ENCODE measurements around the gene GNAS. TPM values are rescaled to one million over a fixed set of nuclear protein-coding genes. Genes with fewer than 3 reads are reported as not detected.

Gene GNAS
- 552 and 577 TPM in 2 replicates for total RNA-seq

GRCh38 chr20:58852543-58853271 is at the start of gene GNAS:
GNAS (plus strand) TSS chr20:58852716.

GRCh38 chr20:58850693-58851174 is 1.8 kb upstream of the GNAS start, which contains the start of gene GNAS-AS1:
GNAS-AS1 (minus strand) TSS chr20:58850902.

Other genes starting within 250 kb of the GNAS start
- 14.4 and 15.4 TPM in 2 replicates for gene STX16, start 201.4 kb upstream of the GNAS start, total RNA-seq
- gene NPEPL1, start 159.9 kb upstream of the GNAS start, total RNA-seq, result 16.8 and 18.6 TPM in 2 replicates
- gene GNAS-AS1, start 1.8 kb upstream of the GNAS start, total RNA-seq, result not detected in 2 replicates
- 49.3 and 52.3 TPM in 2 replicates for gene NELFCD, start 128.5 kb downstream of the GNAS start, total RNA-seq
- 180 and 216 TPM in 2 replicates for gene CTSZ, start 154.5 kb downstream of the GNAS start, total RNA-seq
- not detected in 2 replicates for gene TUBB1, start 166.7 kb downstream of the GNAS start, total RNA-seq
- gene ATP5F1E, start 179.6 kb downstream of the GNAS start, total RNA-seq, result 40.9 and 43.7 TPM in 2 replicates
- gene PRELID3B, start 190.1 kb downstream of the GNAS start, total RNA-seq, result 44.0 and 56.2 TPM in 2 replicates